Muscle layer of colon (tissue), 2 donors: ENCODE measurements around the gene RASAL1.

ENCODE experiments used
- H3K27ac ChIP-seq: one replicate; pipeline ENCODE4 v1.7.0; 2013; ENCODE audit warnings: low read depth, mild to moderate bottlenecking, low read length, moderate library complexity
- H3K27me3 ChIP-seq, 2 donors: one replicate each; pipeline ENCODE4 v1.7.0; 2013; ENCODE audit warnings: low read length in 2 of 2, mild to moderate bottlenecking in 2 of 2; ENCODE audit not compliant: insufficient read depth in 2 of 2, control insufficient read depth in 1 of 2
- H3K36me3 ChIP-seq: one replicate; pipeline ENCODE4 v1.7.0; 2013; ENCODE audit warnings: mild to moderate bottlenecking, low read length; ENCODE audit not compliant: insufficient read depth
- H3K4me1 ChIP-seq: one replicate; pipeline ENCODE4 v1.7.0; 2013; ENCODE audit warnings: mild to moderate bottlenecking, low read length; ENCODE audit not compliant: insufficient read depth
- H3K4me3 ChIP-seq, 2 donors: one replicate each; pipeline ENCODE4 v1.7.0; 2013; ENCODE audit warnings: low read length in 2 of 2, low read depth in 1 of 2, mild to moderate bottlenecking in 1 of 2, moderate library complexity in 1 of 2
- H3K9ac ChIP-seq: one replicate; pipeline ENCODE4 v1.7.0; 2013; ENCODE audit warnings: low read length
- H3K9me3 ChIP-seq: one replicate; pipeline ENCODE4 v1.7.0; 2013; ENCODE audit warnings: mild to moderate bottlenecking, low read length
- donor health status: abdominal sarcoma.
- donor health status: Adenocarcinoma of cecum.

Gene RASAL1

DNA sequence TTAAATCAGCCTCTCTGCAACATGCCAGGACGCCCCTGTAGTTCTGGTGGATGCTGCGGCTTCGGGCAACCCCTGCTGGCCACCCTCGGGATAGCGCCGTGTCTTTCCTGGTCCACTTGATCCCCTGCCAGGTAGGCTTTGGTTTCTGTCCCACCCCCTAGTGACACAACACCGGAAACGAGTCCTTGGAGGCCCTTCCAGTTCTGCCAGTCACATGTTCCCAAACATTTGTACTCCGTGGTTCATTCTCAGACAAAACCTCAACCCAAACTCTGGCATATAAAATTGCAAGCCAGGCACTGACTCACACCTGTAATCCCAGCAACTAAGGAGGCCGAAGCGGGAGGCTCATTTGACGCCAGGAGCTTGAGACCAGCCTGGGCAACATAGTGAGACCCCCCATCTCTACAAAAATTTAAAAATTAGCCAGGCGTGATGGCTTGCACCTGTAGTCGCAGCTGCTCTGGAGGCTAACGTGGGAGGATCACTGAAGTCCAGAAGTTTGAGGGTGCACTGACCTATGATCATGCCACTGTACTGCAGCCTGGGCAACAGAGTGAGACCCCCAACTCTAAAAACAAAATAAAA is 37.0 kb downstream of the RASAL1 start:
- Histone ChIP-seq H3K4me3 (no peak overlapping the region), H3K36me3 (no peaks in the 10 kb centered on the region), H3K9ac (no peak overlapping the region), H3K4me1 (no peaks in the 10 kb centered on the region), H3K27me3 (peaks cover 0 to 6% of the 10 kb centered on the region in 2 donors), H3K27ac (no peak overlapping the region), H3K9me3 (no peaks in the 10 kb centered on the region)

DNA sequence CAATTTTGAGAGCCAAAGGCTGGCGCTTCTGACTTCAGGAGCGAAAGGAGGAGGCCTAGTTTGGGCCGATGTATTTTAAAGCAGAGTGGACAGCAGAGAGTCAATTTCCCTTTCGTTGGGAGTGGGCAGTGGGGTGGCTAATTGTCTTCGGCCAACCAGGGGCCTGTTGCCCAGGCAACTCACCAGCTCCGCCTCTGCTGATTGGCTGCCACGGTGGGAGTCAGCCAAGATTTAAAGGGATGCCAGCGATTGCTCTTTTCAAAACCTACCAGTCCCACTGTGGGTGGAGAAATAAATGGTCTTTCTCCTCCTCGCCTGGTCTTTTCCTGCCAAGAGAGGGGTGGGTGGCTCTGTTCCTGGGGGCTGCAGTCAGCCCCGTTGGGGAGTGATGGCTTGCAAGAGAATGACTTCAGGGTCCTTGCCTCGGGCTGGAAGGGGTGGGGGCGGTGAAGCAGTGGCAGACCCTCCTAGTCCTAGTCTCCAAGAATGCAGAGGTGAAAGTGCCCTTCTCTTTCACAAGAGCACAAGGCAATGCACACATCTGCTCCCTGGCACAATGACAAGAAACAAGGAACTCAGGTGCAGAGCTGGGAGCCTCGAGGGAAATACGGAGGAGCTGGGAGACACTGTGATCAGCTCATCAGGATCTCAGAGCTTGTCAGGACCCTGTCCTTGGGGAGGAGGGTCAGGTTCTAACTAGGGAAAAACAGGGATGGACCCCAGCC is 37.7 kb downstream of the RASAL1 start:
- Histone ChIP-seq H3K4me1 (no peaks in the 10 kb centered on the region), H3K4me3 (no peak overlapping the region), H3K9ac (no peak overlapping the region)

DNA sequence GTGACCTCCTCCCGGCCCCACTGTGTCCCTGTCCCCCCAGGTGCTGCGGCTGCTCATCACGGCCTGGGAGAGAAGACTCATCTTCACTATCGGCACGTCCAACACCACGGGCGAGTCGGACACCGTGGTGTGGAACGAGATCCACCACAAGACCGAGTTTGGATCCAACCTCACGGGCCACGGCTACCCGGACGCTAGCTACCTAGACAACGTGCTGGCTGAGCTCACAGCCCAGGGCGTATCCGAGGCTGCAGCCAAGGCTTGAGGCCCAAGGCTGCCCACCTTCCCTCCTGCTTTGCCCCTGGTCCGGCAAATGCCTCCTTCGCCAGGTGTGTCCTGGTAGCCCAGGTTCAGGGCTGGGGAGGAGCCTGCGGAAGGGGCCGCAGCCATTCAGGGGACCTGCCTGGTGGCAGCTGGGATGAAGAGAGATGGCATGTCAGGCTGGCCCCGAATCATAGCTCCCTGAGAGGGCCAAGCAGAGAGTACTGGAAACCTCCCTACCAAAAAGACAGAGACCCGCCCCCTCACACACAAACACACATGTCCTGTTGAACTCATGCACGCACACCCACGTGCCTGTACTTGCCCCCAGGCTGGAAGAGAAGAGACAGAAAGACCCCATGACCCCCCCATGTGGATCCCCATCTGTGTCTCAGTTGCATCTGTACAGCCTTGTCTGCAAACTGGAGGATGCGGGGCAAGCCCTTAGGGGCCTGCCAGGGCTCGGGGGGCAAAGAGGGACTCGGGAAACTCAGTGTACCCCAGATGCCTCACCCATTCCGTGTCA is 38.7 kb downstream of the RASAL1 start:
- H3K9me3 ChIP-seq = no peaks in the 10 kb centered on the region
- no peak overlapping the region for H3K4me3 ChIP-seq
- H3K27me3 ChIP-seq = peaks cover under 1 to 10% of the 10 kb centered on the region in 2 donors
- no peak overlapping the region for H3K27ac ChIP-seq
- no peak overlapping the region for H3K9ac ChIP-seq
- no peaks in the 10 kb centered on the region for H3K36me3 ChIP-seq
- no peaks in the 10 kb centered on the region for H3K4me1 ChIP-seq

More for the DNA sequence above, 37.7 kb downstream of the RASAL1 start:
- Histone ChIP-seq H3K27ac (no peak overlapping the region), H3K36me3 (no peaks in the 10 kb centered on the region), H3K27me3 (peaks cover 0 to 7% of the 10 kb centered on the region in 2 donors), H3K9me3 (no peaks in the 10 kb centered on the region)

DNA sequence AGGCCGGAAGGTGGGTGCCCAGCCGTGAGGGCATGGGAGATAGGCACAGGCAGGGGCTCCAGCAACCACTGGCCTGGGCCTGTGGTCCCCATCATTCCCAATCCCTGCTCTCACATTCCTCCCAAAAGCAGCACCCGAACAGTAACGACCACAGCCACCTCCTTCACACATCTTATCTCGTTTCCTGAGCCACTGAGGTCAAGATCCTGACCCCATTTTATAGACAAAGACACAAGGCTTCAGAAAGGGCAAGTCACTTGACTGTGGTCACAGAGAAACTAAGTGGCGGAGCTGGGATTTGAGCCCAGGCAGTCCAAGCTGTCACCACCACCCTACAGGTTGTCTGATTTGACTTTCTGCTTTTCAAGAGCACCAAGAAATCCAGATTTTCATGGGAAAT is 40.2 kb downstream of the RASAL1 start:
- H3K9me3 ChIP-seq = no peaks in the 10 kb centered on the region
- no peak overlapping the region for H3K9ac ChIP-seq
- no peak overlapping the region for H3K4me3 ChIP-seq
- no peaks in the 10 kb centered on the region for H3K36me3 ChIP-seq
- no peak overlapping the region for H3K27ac ChIP-seq
- no peaks in the 10 kb centered on the region for H3K4me1 ChIP-seq
- H3K27me3 ChIP-seq = peaks cover 9 to 17% of the 10 kb centered on the region in 2 donors

DNA sequence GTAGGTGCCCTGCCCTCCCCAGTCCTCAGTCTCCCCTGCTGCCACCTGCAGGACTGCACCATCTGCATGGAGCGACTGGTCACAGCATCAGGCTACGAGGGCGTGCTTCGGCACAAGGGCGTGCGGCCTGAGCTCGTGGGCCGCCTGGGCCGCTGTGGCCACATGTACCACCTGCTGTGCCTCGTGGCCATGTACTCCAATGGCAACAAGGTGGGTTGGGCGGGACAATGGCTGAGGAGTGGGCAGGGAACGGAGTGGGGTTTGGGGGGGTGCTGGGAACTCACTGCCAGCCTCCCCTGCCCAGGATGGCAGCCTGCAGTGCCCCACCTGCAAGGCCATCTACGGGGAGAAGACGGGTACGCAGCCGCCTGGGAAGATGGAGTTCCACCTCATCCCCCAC is 40.8 kb downstream of the RASAL1 start:
- H3K4me1 ChIP-seq = no peaks in the 10 kb centered on the region
- peaks cover 9 to 17% of the 10 kb centered on the region in 2 donors for H3K27me3 ChIP-seq
- no peak overlapping the region for H3K27ac ChIP-seq
- no peak overlapping the region for H3K9ac ChIP-seq
- H3K36me3 ChIP-seq = no peaks in the 10 kb centered on the region
- no peak overlapping the region for H3K4me3 ChIP-seq
- no peaks in the 10 kb centered on the region for H3K9me3 ChIP-seq

DNA sequence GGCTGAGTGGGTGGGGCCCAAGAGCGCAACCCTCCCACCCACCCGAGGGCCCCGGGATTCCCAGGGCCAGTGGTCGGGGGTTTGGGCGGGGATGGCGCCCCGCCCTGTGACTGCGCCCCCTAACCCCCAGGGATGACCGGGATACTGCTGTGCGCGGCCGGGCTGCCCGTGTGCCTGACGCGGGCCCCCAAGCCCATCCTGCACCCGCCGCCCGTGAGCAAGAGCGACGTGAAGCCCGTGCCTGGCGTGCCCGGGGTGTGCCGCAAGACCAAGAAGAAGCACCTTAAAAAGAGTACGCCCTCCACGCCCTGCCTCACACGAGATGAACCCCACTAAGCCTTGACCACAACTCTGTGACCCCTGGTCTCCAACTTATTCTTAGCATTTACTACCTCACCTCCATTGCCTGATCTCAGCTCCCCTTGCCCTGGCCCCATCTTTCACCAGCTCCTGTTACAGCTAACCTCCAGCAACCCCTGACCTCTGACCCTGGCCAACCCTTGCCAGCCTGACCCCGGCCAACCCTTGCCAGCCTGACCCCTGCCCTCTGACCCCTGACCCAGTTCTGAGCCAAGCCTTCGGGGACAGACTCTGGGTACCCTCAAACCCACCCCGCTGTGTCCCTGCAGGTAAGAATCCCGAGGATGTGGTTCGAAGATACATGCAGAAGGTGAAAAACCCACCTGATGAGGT is 42.0 kb downstream of the RASAL1 start:
- Histone ChIP-seq H3K9me3 (no peaks in the 10 kb centered on the region), H3K4me3 (no peak overlapping the region), H3K27ac (no peak overlapping the region), H3K9ac (no peak overlapping the region), H3K4me1 (no peaks in the 10 kb centered on the region), H3K27me3 (peaks cover 9 to 22% of the 10 kb centered on the region in 2 donors), H3K36me3 (no peaks in the 10 kb centered on the region)

DNA sequence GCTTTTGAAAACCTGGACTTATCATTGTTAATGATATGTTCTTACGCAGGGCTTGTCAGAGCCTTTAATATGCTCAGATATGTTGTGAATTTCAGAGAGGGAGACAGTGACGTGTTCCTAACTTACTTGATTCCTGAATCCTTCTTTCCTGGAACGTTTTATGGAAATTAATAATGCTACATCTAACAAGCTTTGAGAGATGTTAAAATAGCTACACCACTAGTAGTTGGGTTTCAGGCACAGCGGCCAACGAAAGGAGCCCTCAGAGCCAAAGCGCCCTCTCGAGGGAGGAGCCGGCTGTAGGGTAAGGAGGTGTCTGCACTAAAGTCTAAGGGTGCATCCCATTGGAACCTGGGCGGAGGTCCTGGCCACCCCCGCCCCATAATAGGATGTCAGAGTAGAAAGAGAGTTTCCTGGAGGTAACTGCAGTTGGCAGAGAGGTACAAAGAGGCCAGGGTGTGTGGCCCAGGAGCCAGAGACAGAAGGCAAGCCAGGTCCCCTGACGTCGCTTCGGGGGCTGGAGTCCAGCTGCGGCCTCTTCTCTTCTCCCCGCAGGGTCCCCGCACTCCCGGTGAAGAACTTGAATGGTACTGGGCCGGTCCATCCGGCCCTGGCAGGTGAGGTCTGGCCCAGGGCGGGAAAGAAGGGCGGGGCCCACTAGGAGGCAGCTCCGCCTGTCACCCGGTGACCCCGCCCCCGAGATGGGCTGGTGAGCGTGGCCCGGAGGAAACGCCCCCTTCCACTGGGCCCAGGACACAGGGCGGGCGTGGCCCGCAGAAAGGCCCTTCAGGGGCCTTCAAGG is 42.8 kb downstream of the RASAL1 start:
- H3K9me3 ChIP-seq = no peaks in the 10 kb centered on the region
- H3K27me3 ChIP-seq = peaks cover 9 to 24% of the 10 kb centered on the region in 2 donors
- H3K9ac ChIP-seq = no peak overlapping the region
- no peaks in the 10 kb centered on the region for H3K4me1 ChIP-seq
- no peak overlapping the region for H3K27ac ChIP-seq
- no peak overlapping the region for H3K4me3 ChIP-seq
- no peaks in the 10 kb centered on the region for H3K36me3 ChIP-seq

DNA sequence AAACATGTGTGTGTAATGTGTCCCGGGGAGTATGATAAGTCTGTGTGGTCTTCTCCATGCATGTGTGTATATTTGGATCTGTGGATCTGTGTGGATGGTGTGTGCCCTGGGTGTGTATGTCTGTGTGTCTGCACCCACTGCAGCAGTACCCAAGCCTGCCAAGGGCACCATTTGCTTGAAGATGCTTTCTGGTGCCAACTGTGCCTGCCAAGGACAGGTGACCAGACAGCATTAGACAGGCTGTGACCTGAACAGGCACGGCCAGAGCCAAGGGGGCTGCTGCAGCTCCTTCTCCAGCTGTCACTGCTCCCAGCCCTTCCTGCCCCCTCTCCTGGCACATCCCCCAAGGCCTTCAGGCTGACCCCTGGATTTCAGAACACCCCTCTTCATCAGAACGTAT is 44.1 kb downstream of the RASAL1 start:
- no peak overlapping the region for H3K27ac ChIP-seq
- H3K4me1 ChIP-seq = no peaks in the 10 kb centered on the region
- H3K9ac ChIP-seq = no peak overlapping the region
- H3K27me3 ChIP-seq = peaks cover 9 to 36% of the 10 kb centered on the region in 2 donors
- H3K4me3 ChIP-seq = no peak overlapping the region
- H3K9me3 ChIP-seq = no peaks in the 10 kb centered on the region
- H3K36me3 ChIP-seq = no peaks in the 10 kb centered on the region

DNA sequence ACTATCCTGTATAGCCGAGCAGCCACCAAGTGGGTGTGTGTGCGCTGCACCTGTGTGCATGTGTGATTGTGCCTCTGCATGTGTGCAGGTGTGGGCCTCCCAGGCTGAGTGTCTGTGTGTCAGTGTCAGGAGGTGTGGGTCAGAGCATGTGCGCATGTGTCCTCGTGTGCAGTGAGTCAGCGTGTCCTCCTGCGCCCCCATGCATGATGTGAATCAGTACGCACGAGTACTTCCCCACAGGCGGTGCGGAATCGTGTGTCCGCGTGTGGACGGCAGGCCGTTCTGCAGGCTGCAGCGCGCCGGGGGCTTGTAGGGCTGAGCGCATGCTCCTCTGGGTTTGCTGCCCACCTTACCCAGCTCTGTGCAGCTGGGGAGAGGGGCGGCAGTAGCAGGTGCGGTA is 44.8 kb downstream of the RASAL1 start:
- Histone ChIP-seq H3K9ac (no peak overlapping the region), H3K4me3 (no peak overlapping the region), H3K9me3 (no peaks in the 10 kb centered on the region), H3K4me1 (no peaks in the 10 kb centered on the region), H3K27me3 (peaks cover 9 to 42% of the 10 kb centered on the region in 2 donors), H3K36me3 (no peaks in the 10 kb centered on the region), H3K27ac (no peak overlapping the region)

DNA sequence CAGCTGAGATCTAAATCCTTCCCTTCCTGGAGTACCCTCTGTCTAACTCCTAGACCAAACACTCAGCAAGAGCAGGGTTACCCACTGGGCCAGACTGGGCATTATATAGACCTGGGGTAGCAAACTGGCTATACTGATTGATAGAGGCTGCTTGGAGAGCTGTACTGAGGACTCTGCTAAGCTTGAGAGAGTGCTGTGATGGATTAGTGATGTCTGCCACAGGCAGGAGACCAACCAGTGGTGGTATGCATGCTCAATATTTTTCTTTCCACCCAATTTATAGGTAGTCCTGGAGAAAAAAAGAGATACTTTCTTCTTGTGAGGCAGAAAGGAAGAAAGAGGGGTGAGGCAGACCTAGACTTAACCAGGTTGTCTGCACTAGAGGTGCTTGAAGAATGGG is 45.7 kb downstream of the RASAL1 start:
- Histone ChIP-seq H3K9me3 (no peaks in the 10 kb centered on the region), H3K4me1 (no peaks in the 10 kb centered on the region), H3K27ac (no peak overlapping the region), H3K27me3 (peaks cover 9 to 44% of the 10 kb centered on the region in 2 donors), H3K36me3 (no peaks in the 10 kb centered on the region), H3K4me3 (no peak overlapping the region), H3K9ac (no peak overlapping the region)
